T-helper 2 cell treated with Interferon-gamma antibody and Interleukin-4, amounts not matched to agents 100 ng/mL and 5 ng/mL, for 36 hours (primary cell): ENCODE measurements around the gene KMT5C. TPM values are rescaled to one million over a fixed set of nuclear protein-coding genes. Genes with fewer than 3 reads are reported as not detected.

ENCODE experiments used
- intact Hi-C: fragments of 100-400 bp; cut with micrococcal nuclease; formaldehyde crosslinking; loops from one replicate; pipeline ENCODE4 v1.15.1; 2023
- total RNA-seq: library from RNA; stranded (reverse); gene quantifications from 2 replicates; pipeline ENCODE4 v1.2.3, GENCODE V29; 2022

KMT5C gene
- total RNA-seq, 1 donor from 2014 or later: 17.5 TPM

GRCh38 chr19:55384131-55384919, 44.6 kb downstream of the KMT5C start, which contains the start of gene TMEM238:
Gene TMEM238, minus strand, starts transcription at chr19:55384292. Its CDS starts 33 bp downstream, at chr19:55384259.
- intact Hi-C loops: loop anchor here (10.0 kb wide), 1 partner anchor 250 kb away; no protein-coding TSS in a partner anchor

- intact Hi-C loops: loop anchor here (1.0 to 10.0 kb wide), 9 partner anchors 22 to 268 kb away; partner anchors contain the start of genes C19orf85, FIZ1, ISOC2 and KMT5C
Measured at GRCh38 chr19:55384920-55385723, 45.4 kb downstream of the KMT5C start.

- intact Hi-C loops: loop anchor here (1.0 to 10.0 kb wide), 9 partner anchors 21 to 269 kb away; partner anchors contain the start of genes C19orf85, FIZ1, ISOC2 and KMT5C
Measured at GRCh38 chr19:55385724-55386492, 46.2 kb downstream of the KMT5C start, which contains the start of gene RPL28. Gene RPL28, plus strand, starts transcription at chr19:55385932. Its CDS starts 426 bp downstream, at chr19:55386358.

GRCh38 chr19:55386493-55386971, 46.9 kb downstream of the KMT5C start:
- intact Hi-C loops: loop anchor here (5.0 to 10.0 kb wide), 2 partner anchors 76 to 248 kb away; partner anchors contain the start of genes C19orf85 and ISOC2

- intact Hi-C loops: loop anchor here (5.0 to 10.0 kb wide), 2 partner anchors 74 to 247 kb away; partner anchors contain the start of genes C19orf85 and ISOC2
Measured at GRCh38 chr19:55387736-55388497, 48.2 kb downstream of the KMT5C start.

GRCh38 chr19:55389386-55390317, 50.0 kb downstream of the KMT5C start:
- intact Hi-C loops: loop anchor here (5.0 to 10.0 kb wide), 2 partner anchors 73 to 245 kb away; partner anchors contain the start of genes C19orf85 and ISOC2

GRCh38 chr19:55390461-55390880, 50.8 kb downstream of the KMT5C start:
- intact Hi-C loops: no loop called here

- intact Hi-C loops: no loop called here
Measured at GRCh38 chr19:55391191-55391670, 51.6 kb downstream of the KMT5C start.

GRCh38 chr19:55391702-55392615, 52.3 kb downstream of the KMT5C start:
- intact Hi-C loops: no loop called here

- intact Hi-C loops: no loop called here
Measured at GRCh38 chr19:55392820-55393761, 53.4 kb downstream of the KMT5C start.

Other genes with a start within 250 kb of the KMT5C start
- gene PPP1R12C, start 222.2 kb upstream of the KMT5C start, total RNA-seq: 132 and 136 TPM in 2 replicates
- gene TNNT1, start 190.7 kb upstream of the KMT5C start, total RNA-seq: 0.34 and 0.48 TPM in 2 replicates
- not detected in 2 replicates for gene TNNI3, start 182.1 kb upstream of the KMT5C start, total RNA-seq
- 0.18 TPM in 1 of 2 replicates, not detected in the other for gene DNAAF3, start 173.3 kb upstream of the KMT5C start, total RNA-seq
- gene SYT5, start 159.6 kb upstream of the KMT5C start, total RNA-seq: not detected in 2 replicates
- not detected in 2 replicates for gene PTPRH, start 130.4 kb upstream of the KMT5C start, total RNA-seq
- gene TMEM86B, start 111.1 kb upstream of the KMT5C start, total RNA-seq: 9.4 and 9.6 TPM in 2 replicates
- 218 and 224 TPM in 2 replicates for gene PPP6R1, start 80.9 kb upstream of the KMT5C start, total RNA-seq
- 35.6 and 35.7 TPM in 2 replicates for gene HSPBP1, start 59.8 kb upstream of the KMT5C start, total RNA-seq
- 4.9 and 5.3 TPM in 2 replicates for gene BRSK1, start 55.9 kb upstream of the KMT5C start, total RNA-seq
- gene TMEM150B, start 14.5 kb upstream of the KMT5C start, total RNA-seq: 0.39 and 0.89 TPM in 2 replicates
- 0.45 and 0.64 TPM in 2 replicates for gene COX6B2, start 14.8 kb downstream of the KMT5C start, total RNA-seq
- not detected in 2 replicates for gene GARIN5B, start 23.4 kb downstream of the KMT5C start, total RNA-seq
- gene IL11, start 30.6 kb downstream of the KMT5C start, total RNA-seq: 0.55 and 0.61 TPM in 2 replicates
- gene TMEM190, start 37.0 kb downstream of the KMT5C start, total RNA-seq: not detected in 2 replicates
- gene TMEM238, start 44.4 kb downstream of the KMT5C start, total RNA-seq: 10.3 and 11.7 TPM in 2 replicates
- gene RPL28, start 46.1 kb downstream of the KMT5C start, total RNA-seq: 2,481 and 2,547 TPM in 2 replicates
- gene UBE2S, start 67.9 kb downstream of the KMT5C start, total RNA-seq: 213 and 217 TPM in 2 replicates
- gene SHISA7, start 103.4 kb downstream of the KMT5C start, total RNA-seq: not detected in 2 replicates
- gene ISOC2, start 121.8 kb downstream of the KMT5C start, total RNA-seq: 23.2 and 25.3 TPM in 2 replicates
- not detected in 2 replicates for gene C19orf85, start 124.9 kb downstream of the KMT5C start, total RNA-seq
- 6.6 and 10.3 TPM in 2 replicates for gene ZNF628, start 136.7 kb downstream of the KMT5C start, total RNA-seq
- 9.3 and 12.3 TPM in 2 replicates for gene NAT14, start 145.3 kb downstream of the KMT5C start, total RNA-seq
- 0.23 and 0.30 TPM in 2 replicates for gene SSC5D, start 148.6 kb downstream of the KMT5C start, total RNA-seq
- gene SBK2, start 197.3 kb downstream of the KMT5C start, total RNA-seq: not detected in 2 replicates
- not detected in 2 replicates for gene SBK3, start 205.7 kb downstream of the KMT5C start, total RNA-seq
- 6.5 and 6.7 TPM in 2 replicates for gene ZNF579, start 241.0 kb downstream of the KMT5C start, total RNA-seq